GM23248 (cell line): ENCODE measurements around the gene STAM. TPM values are rescaled to one million over a fixed set of nuclear protein-coding genes. Genes with fewer than 3 reads are reported as not detected.

Experiments
- DNase-seq: peaks from one replicate; pipeline ENCODE4 v3.0.0-alpha.2; 2015
- H2AFZ ChIP-seq: fragments of 200-600 bp; sonication (generic); 2 replicates; pipeline ENCODE4 v1.6.1; 2016; ENCODE audit warnings: antibody characterized with exemption
- H3F3A ChIP-seq: fragments of 200-600 bp; sonication (generic); 2 replicates; pipeline ENCODE4 v1.6.1; 2016; ENCODE audit warnings: mild to moderate bottlenecking, antibody characterized with exemption, mixed run types; ENCODE audit not compliant: insufficient read depth
- H3K27ac ChIP-seq: fragments of 200-600 bp; sonication (generic); 2 replicates; pipeline ENCODE4 v1.5.1; 2016; ENCODE audit warnings: mild to moderate bottlenecking
- H3K27me3 ChIP-seq: fragments of 200-600 bp; sonication (generic); replicated peaks from 2 replicates; pipeline ENCODE4 v1.6.1; 2016; ENCODE audit warnings: mild to moderate bottlenecking; ENCODE audit not compliant: insufficient read depth
- H3K36me3 ChIP-seq: fragments of 200-600 bp; sonication (generic); 2 replicates; pipeline ENCODE4 v1.6.1; 2016; ENCODE audit warnings: low read depth, mild to moderate bottlenecking
- H3K4me1 ChIP-seq: fragments of 200-600 bp; sonication (generic); 2 replicates; pipeline ENCODE4 v1.6.1; 2016; ENCODE audit warnings: mild to moderate bottlenecking; ENCODE audit not compliant: insufficient read depth
- H3K4me2 ChIP-seq: fragments of 200-600 bp; sonication (generic); one replicate; pipeline ENCODE4 v1.6.1; 2016; ENCODE audit warnings: mild to moderate bottlenecking; ENCODE audit not compliant: unreplicated experiment
- H3K4me3 ChIP-seq: fragments of 200-600 bp; sonication (generic); 2 replicates; pipeline ENCODE4 v1.5.1; 2016; ENCODE audit warnings: mild to moderate bottlenecking
- H3K79me2 ChIP-seq: fragments of 200-600 bp; sonication (generic); 2 replicates; pipeline ENCODE4 v1.6.1; 2016; ENCODE audit warnings: mild to moderate bottlenecking; ENCODE audit not compliant: insufficient read depth
- H3K9ac ChIP-seq: fragments of 200-600 bp; sonication (generic); 2 replicates; pipeline ENCODE4 v1.6.1; 2016; ENCODE audit warnings: mild to moderate bottlenecking
- H3K9me2 ChIP-seq: fragments of 200-600 bp; sonication (generic); 2 replicates; pipeline ENCODE4 v1.6.1; 2016; ENCODE audit warnings: mixed run types, mild to moderate bottlenecking, moderate library complexity; ENCODE audit not compliant: insufficient read depth
- H3K9me3 ChIP-seq: fragments of 200-600 bp; sonication (generic); one replicate; pipeline ENCODE4 v1.6.1; 2017; ENCODE audit warnings: low read depth
- H4K20me1 ChIP-seq: fragments of 200-600 bp; sonication (generic); 2 replicates; pipeline ENCODE4 v1.6.0; 2016; ENCODE audit not compliant: insufficient read depth
- EZH2 ChIP-seq: fragments of 200-600 bp; sonication (generic); IDR thresholded peaks from 2 replicates; pipeline ENCODE4 v1.6.1; 2018; ENCODE audit warnings: antibody characterized with exemption, mild to moderate bottlenecking; ENCODE audit not compliant: insufficient read depth, poor library complexity, severe bottlenecking
- EZH2phosphoT487 ChIP-seq: fragments of 200-600 bp; sonication (generic); IDR thresholded peaks from 2 replicates; pipeline ENCODE4 v1.6.1; 2018; ENCODE audit warnings: antibody characterized with exemption, moderate library complexity, mild to moderate bottlenecking, low read depth; ENCODE audit not compliant: insufficient read depth
- WGBS, 2 experiments: methylation state at CpG; one replicate each; pipeline ENCODE4 v1.1.6; 2015 to 2017; ENCODE audit warnings: low lambda C conversion rate in 2 of 2, low coverage in 1 of 2; ENCODE audit errors: missing lambda C conversion rate in 2 of 2; 5-methylcytosine and 5-hydroxymethylcytosine counted together
- in situ Hi-C: fragments of 300-500 bp; cut with MboI; formaldehyde crosslinking; loops from 2 replicates; pipeline ENCODE4 v1.15.0; 2020
- polyA plus RNA-seq: library from polyadenylated mRNA; unstranded; fragments of >200 nt; fragmentation: Nextera tagmentation; extraction: Ambion mirVana; gene quantifications from 2 replicates; pipeline ENCODE4 v1.2.1, GENCODE V29; 2016
- total RNA-seq: library from RNA; depleted of rRNA; stranded (reverse); fragments of >200 nt; shearing (Covaris generic); gene quantifications from 2 replicates; pipeline ENCODE4 v1.2.3, GENCODE V29; 2014

STAM gene
- total and polyA plus RNA-seq, 2 experiments from 2014 or later, result 25.2 to 29.2 TPM

DNA sequence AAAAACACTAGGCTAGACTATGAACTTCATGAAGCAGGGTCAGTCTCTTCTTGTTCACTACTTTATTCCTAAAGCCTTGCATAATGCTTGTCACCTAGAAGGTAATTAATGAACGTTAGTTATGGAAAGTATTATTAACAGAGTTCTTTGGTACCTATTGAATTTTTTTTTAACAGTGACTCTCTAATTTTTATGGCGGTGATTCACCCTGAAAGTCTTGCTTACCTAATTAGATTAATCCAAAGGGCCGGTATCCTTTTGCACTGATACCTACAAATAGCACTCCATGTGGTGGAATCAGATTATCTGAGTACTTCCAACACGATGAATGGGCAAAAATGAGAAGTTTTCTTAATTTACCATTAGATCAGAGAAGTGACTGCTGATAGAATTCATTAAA lies 31.7 kb downstream of the STAM start:
- Histone ChIP-seq H4K20me1 (no peaks in the 10 kb centered on the region), H3K9me2 (no peaks in the 10 kb centered on the region)

DNA sequence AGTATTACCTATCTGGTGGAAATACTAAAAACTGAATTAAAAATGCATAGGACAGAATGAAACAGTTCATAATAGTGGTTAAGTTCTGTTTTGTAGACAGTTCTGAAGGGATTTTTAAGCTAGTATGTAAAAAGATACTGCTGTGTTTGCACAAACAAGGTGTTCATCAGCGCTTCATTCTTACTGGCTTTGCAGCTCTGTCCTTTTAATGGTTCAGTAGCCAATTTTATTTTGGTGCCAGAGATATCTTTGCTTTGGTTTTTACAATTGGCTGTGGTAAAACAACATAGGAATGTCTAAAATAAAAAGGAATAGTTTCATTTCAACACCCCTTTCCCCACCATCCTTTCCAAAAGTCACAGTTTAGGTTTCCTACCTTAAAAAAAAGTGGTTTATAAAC lies 33.0 kb downstream of the STAM start:
- Histone ChIP-seq H3F3A (peaks cover 40% of the 10 kb centered on the region), H3K27ac (no peak overlapping the region), H3K27me3 (no peaks in the 10 kb centered on the region), H3K36me3 (no peaks in the 10 kb centered on the region), H2AFZ (no peak overlapping the region), H3K9me3 (no peaks in the 10 kb centered on the region), H3K9ac (no peak overlapping the region), H3K4me2 (no peak overlapping the region), H3K4me1 (peaks cover 43% of the 10 kb centered on the region), H3K79me2 (peaks cover 84% of the 10 kb centered on the region), H3K4me3 (no peak overlapping the region), H4K20me1 (no peaks in the 10 kb centered on the region), H3K9me2 (no peaks in the 10 kb centered on the region)
- no peak for DNase-seq
- TF ChIP-seq EZH2, result no peak
- no peak for TF ChIP-seq EZH2phosphoT487
- 94 to 100% methylated on average over 1 of the region's 1 CpG for WGBS, 2 experiments
- in situ Hi-C loops, result no loop called here

More for the DNA sequence above, 31.7 kb downstream of the STAM start:
- in situ Hi-C loops, result no loop called here
- no peak overlapping the region for H2AFZ ChIP-seq
- H3K27me3 ChIP-seq, result no peaks in the 10 kb centered on the region
- peak; percentile 48 for DNase-seq
- H3K4me1 ChIP-seq, result peaks cover 44% of the 10 kb centered on the region
- H3K9me3 ChIP-seq, result no peaks in the 10 kb centered on the region
- peaks cover 40% of the 10 kb centered on the region for H3F3A ChIP-seq
- H3K79me2 ChIP-seq, result peaks cover 84% of the 10 kb centered on the region
- no peaks in the 10 kb centered on the region for H3K36me3 ChIP-seq
- H3K4me3 ChIP-seq, result no peak overlapping the region
- WGBS, 2 experiments, result 59 to 62% methylated on average over 4 of the region's 4 CpGs
- no peak overlapping the region for H3K9ac ChIP-seq
- no peak for TF ChIP-seq EZH2phosphoT487
- no peak for TF ChIP-seq EZH2
- H3K27ac ChIP-seq, result peak overlapping the region; percentile 84
- no peak overlapping the region for H3K4me2 ChIP-seq

DNA sequence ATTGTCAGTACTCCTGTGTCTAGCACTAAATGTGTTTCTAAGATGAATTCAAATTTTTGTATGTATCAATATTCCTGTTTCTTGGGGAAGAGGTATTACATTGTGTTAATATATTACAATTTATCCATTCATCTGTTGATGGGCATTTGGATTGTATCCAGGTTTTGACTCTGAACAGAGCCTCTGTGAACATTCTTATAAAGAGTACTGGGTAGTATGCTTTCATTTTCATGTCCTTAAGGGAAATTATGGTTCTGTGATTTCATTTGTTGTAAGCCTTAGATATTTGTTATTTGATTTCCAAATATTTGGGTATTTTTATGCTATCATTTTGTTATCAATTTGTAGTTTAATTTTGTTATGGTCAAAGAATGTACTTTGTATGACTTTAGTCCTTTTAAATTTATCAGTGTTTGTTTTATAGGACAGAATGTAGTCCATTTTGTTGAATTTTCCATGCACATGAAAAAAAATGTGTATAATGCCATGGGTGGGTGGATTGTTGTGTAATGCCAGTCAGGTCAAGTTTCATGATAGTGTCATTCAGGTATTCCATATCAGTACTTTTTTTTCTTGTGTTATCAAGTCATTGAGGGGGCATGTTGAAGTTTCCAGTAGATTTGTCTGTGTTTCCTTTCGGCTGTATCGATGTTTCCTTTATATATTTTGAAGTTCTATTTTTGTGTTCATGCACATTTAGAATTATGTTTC lies 38.4 kb downstream of the STAM start:
- 99 to 100% methylated on average over 2 of the region's 2 CpGs for WGBS, 2 experiments
- no peak overlapping the region for H3K4me3 ChIP-seq
- H3K9me2 ChIP-seq, result no peaks in the 10 kb centered on the region
- no peaks in the 10 kb centered on the region for H3F3A ChIP-seq
- H3K4me2 ChIP-seq, result no peak overlapping the region
- H3K27me3 ChIP-seq, result no peaks in the 10 kb centered on the region
- H4K20me1 ChIP-seq, result no peaks in the 10 kb centered on the region
- H2AFZ ChIP-seq, result no peak overlapping the region
- peaks cover under 1% of the 10 kb centered on the region; the same call in 1 of the 2 replicates for H3K4me1 ChIP-seq
- no peak for DNase-seq
- H3K36me3 ChIP-seq, result peaks cover 8% of the 10 kb centered on the region; the same call in 1 of the 2 replicates
- TF ChIP-seq EZH2phosphoT487, result no peak
- no peak for TF ChIP-seq EZH2
- no peaks in the 10 kb centered on the region for H3K9me3 ChIP-seq
- no peak overlapping the region for H3K9ac ChIP-seq
- in situ Hi-C loops, result no loop called here
- no peak overlapping the region for H3K27ac ChIP-seq
- H3K79me2 ChIP-seq, result peaks cover 100% of the 10 kb centered on the region

DNA sequence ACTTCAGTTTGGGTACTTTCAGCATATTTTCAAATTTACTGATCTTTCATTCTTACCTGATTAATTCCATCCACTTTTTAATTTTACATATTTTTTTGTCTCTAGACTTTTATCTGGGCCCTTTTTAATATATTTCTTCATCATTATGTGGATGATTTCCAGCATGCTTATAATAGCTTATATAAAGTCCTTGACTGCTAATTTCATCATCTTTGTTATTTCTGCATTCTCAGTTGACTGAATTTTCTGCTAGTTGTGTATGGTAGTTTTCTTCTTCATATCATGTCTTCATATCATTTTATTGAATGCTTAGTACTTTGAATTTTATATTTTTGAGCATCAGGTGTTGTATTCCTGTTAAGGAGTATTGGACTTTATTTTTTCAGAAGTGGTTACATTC lies 39.6 kb downstream of the STAM start:
- Histone ChIP-seq H3K9me2 (no peaks in the 10 kb centered on the region), H3K9me3 (no peaks in the 10 kb centered on the region), H3K36me3 (peaks cover 8% of the 10 kb centered on the region; the same call in 1 of the 2 replicates), H2AFZ (no peak overlapping the region), H3K27me3 (no peaks in the 10 kb centered on the region), H3F3A (no peaks in the 10 kb centered on the region), H3K4me2 (no peak overlapping the region), H4K20me1 (no peaks in the 10 kb centered on the region), H3K9ac (no peak overlapping the region), H3K4me1 (peaks cover 4% of the 10 kb centered on the region; the same call in 1 of the 2 replicates), H3K4me3 (no peak overlapping the region), H3K79me2 (peaks cover 100% of the 10 kb centered on the region), H3K27ac (no peak overlapping the region)
- in situ Hi-C loops, result no loop called here
- TF ChIP-seq EZH2phosphoT487, result no peak
- TF ChIP-seq EZH2, result no peak
- peak; percentile 17 for DNase-seq
